Left lung (tissue), 10 donors: ENCODE measurements around the gene ZMPSTE24. TPM values are rescaled to one million over a fixed set of nuclear protein-coding genes. Genes with fewer than 3 reads are reported as not detected.

Experiments
- ATAC-seq: fragments of 200-7000 bp; cut with Tn5 transposase; one replicate; pipeline ENCODE4 v1.9.1; 2020; ENCODE audit warnings: moderate library complexity
- DNase-seq, 4 donors: peaks; one replicate each; pipeline ENCODE4 v3.0.0-alpha.2; 2013 to 2020
- H3K27ac ChIP-seq, 2 donors: fragments of 200-600 bp; sonication (generic) in 1 of 2; one replicate each; pipeline versions ENCODE4 v1.5.0 to v1.8.0; 2020 to 2021
- H3K27me3 ChIP-seq, 2 donors: fragments of 200-600 bp; sonication (generic) in 1 of 2; one replicate each; pipeline versions ENCODE4 v1.5.0 to v1.8.0; 2020 to 2021
- H3K36me3 ChIP-seq, 2 donors: fragments of 200-600 bp; sonication (generic) in 1 of 2; one replicate each; pipeline versions ENCODE4 v1.5.0 to v1.8.0; 2020 to 2021
- H3K4me1 ChIP-seq, 2 donors: fragments of 200-600 bp; one replicate each; pipeline ENCODE4 v1.8.0; 2021
- H3K4me3 ChIP-seq, 2 donors: fragments of 200-600 bp; sonication (generic) in 1 of 2; one replicate each; pipeline versions ENCODE4 v1.5.0 to v1.8.0; 2020 to 2021; ENCODE audit warnings: mild to moderate bottlenecking in 1 of 2
- H3K9me3 ChIP-seq, 2 donors: fragments of 200-600 bp; sonication (generic) in 1 of 2; one replicate each; pipeline versions ENCODE4 v1.5.0 to v1.8.0; 2020 to 2021
- CTCF ChIP-seq, 2 donors: fragments of 200-600 bp; sonication (generic) in 1 of 2; IDR thresholded peaks; one replicate each; pipeline versions ENCODE4 v1.5.0 to v1.8.0; 2021; ENCODE audit warnings: antibody characterized with exemption in 2 of 2
- intact Hi-C, 2 donors: fragments of 100-400 bp; cut with DNase I; formaldehyde crosslinking; loops; one replicate each; pipeline versions ENCODE4 v1.11.2 to v1.14.2; 2022
- polyA plus RNA-seq, 6 donors: library from polyadenylated mRNA; unstranded; fragments of 120-200 nt; gene quantifications; one replicate each; pipeline ENCODE4 v1.2.1, GENCODE V29; 2013; ENCODE audit not compliant: insufficient read length in 6 of 6
- total RNA-seq, 2 donors: library from RNA; stranded (reverse); fragmentation: NEBNext Ultra II Directional; extraction: Animal tissue kit (Norgen Biotek cat#: 25700); gene quantifications; one replicate each; pipeline ENCODE4 v1.2.1, GENCODE V29; 2021
- donor health status: DM: no; HTN: yes; CAD: no.
- donor health status: DM: no; HTN: no; CAD: no.

ZMPSTE24 gene
- total and polyA plus RNA-seq, 8 donors, result 38.7 to 57.2 (median 46.1) TPM

- H3K27ac ChIP-seq, result no peak overlapping the region
- no peaks in the 10 kb centered on the region for H3K4me1 ChIP-seq
- intact Hi-C loops, result no loop called here
- H3K36me3 ChIP-seq, result peaks cover 3 to 43% of the 10 kb centered on the region in 2 donors
- no peak overlapping the region for H3K4me3 ChIP-seq
- TF ChIP-seq CTCF (IDR thresholded peaks at IDR 0.05), result no peak
- no peaks in the 10 kb centered on the region for H3K9me3 ChIP-seq
- no peaks in the 10 kb centered on the region for H3K27me3 ChIP-seq
- DNase-seq (no peak), ATAC-seq (no peak)
Measured at GRCh38 chr1:40240390-40240789, 17.6 kb upstream of the ZMPSTE24 start.

- Histone ChIP-seq H3K27ac (peak overlapping the region in 1 of 2 donors; percentile 18), H3K9me3 (no peaks in the 10 kb centered on the region), H3K36me3 (peaks cover 2 to 33% of the 10 kb centered on the region in 2 donors), H3K27me3 (no peaks in the 10 kb centered on the region), H3K4me1 (no peaks in the 10 kb centered on the region), H3K4me3 (no peak overlapping the region)
- ATAC-seq (no peak), DNase-seq (no peak)
- no peak for TF ChIP-seq CTCF (IDR thresholded peaks at IDR 0.05)
- intact Hi-C loops, result no loop called here
Measured at GRCh38 chr1:40241362-40241761, 16.7 kb upstream of the ZMPSTE24 start.

- ATAC-seq, result no peak
Measured at GRCh38 chr1:40243351-40243750, 14.7 kb upstream of the ZMPSTE24 start.

GRCh38 chr1:40244138-40244744 is 13.8 kb upstream of the ZMPSTE24 start:
- no peak overlapping the region for H3K27ac ChIP-seq
- H3K27me3 ChIP-seq, result no peaks in the 10 kb centered on the region
- H3K36me3 ChIP-seq, result peaks cover 0 to 6% of the 10 kb centered on the region in 2 donors
- H3K4me1 ChIP-seq, result no peaks in the 10 kb centered on the region
- H3K9me3 ChIP-seq, result no peaks in the 10 kb centered on the region
- DNase-seq (no peak), ATAC-seq (peak; percentile 39)
- TF ChIP-seq CTCF (IDR thresholded peaks at IDR 0.05), result no peak
- no peak overlapping the region for H3K4me3 ChIP-seq
- intact Hi-C loops, result no loop called here

More at GRCh38 chr1:40243351-40243750, 14.7 kb upstream of the ZMPSTE24 start:
- TF ChIP-seq CTCF (IDR thresholded peaks at IDR 0.05), result no peak
- no peak overlapping the region for H3K4me3 ChIP-seq
- intact Hi-C loops, result no loop called here
- H3K36me3 ChIP-seq, result peaks cover 0 to 15% of the 10 kb centered on the region in 2 donors
- H3K27me3 ChIP-seq, result no peaks in the 10 kb centered on the region
- no peaks in the 10 kb centered on the region for H3K4me1 ChIP-seq
- no peaks in the 10 kb centered on the region for H3K9me3 ChIP-seq
- DNase-seq, result no peak
- no peak overlapping the region for H3K27ac ChIP-seq

GRCh38 chr1:40245686-40246085 is 12.3 kb upstream of the ZMPSTE24 start:
- intact Hi-C loops, result no loop called here
- H3K9me3 ChIP-seq, result no peaks in the 10 kb centered on the region
- H3K36me3 ChIP-seq, result no peaks in the 10 kb centered on the region
- no peaks in the 10 kb centered on the region for H3K27me3 ChIP-seq
- no peaks in the 10 kb centered on the region for H3K4me1 ChIP-seq
- H3K4me3 ChIP-seq, result no peak overlapping the region
- no peak for TF ChIP-seq CTCF (IDR thresholded peaks at IDR 0.05)
- no peak overlapping the region for H3K27ac ChIP-seq
- ATAC-seq (no peak), DNase-seq (no peak)
